BJ (cell line): Measurements from ENCODE around the gene PLAAT4. TPM values are rescaled to one million over a fixed set of nuclear protein-coding genes. Genes with fewer than 3 reads are reported as not detected.

ENCODE experiments used
- CTCF ChIA-PET: fragments of 350-600 bp; formaldehyde crosslinking; extraction: SDS; loops from one replicate; lab custom pipeline; 2021; ENCODE audit warnings: antibody characterized with exemption, inconsistent platforms; lab: Yijun Ruan, JAX
- POLR2A ChIA-PET: fragments of 300-600 bp; sonication (Branson Sonifier 250); formaldehyde crosslinking; extraction: SDS; loops from one replicate; lab custom pipeline; 2021; ENCODE audit warnings: antibody characterized with exemption; lab: Charles Lee
- DNase-seq: peaks from one replicate; pipeline ENCODE4 v3.0.0-alpha.2; 2011; ENCODE audit warnings: low read depth
- H3K27me3 ChIP-seq: 2 replicates; pipeline ENCODE4 v1.6.0; 2011; ENCODE audit warnings: low read length; ENCODE audit not compliant: control insufficient read depth, insufficient read depth
- H3K36me3 ChIP-seq: 2 replicates; pipeline ENCODE4 v1.5.1; 2011; ENCODE audit warnings: low read length; ENCODE audit not compliant: control insufficient read depth, insufficient read depth
- H3K4me3 ChIP-seq: 2 replicates; pipeline ENCODE4 v1.5.1; 2011; ENCODE audit warnings: low read depth, mild to moderate bottlenecking, control low read depth, low read length
- CTCF ChIP-seq: IDR thresholded peaks from 2 replicates; pipeline ENCODE4 v1.5.1; 2011; ENCODE audit warnings: low read depth, mild to moderate bottlenecking, control low read depth, inconsistent platforms, low read length, moderate library complexity; ENCODE audit not compliant: insufficient read depth
- polyA plus RNA-seq: library from polyadenylated mRNA; depleted of rRNA; stranded (reverse); fragments of >200 nt; gene quantifications from 2 replicates; pipeline ENCODE4 v1.2.3, GENCODE V29; 2011

The PLAAT4 gene
- polyA plus RNA-seq, 1 experiment = 7.1 TPM

GRCh38 chr11:63512816-63513215 is 23.8 kb upstream of the PLAAT4 start:
- POLR2A ChIA-PET = no interaction called here
- Histone ChIP-seq H3K4me3 (no peak overlapping the region), H3K36me3 (no peaks in the 10 kb centered on the region), H3K27me3 (peaks cover 4% of the 10 kb centered on the region; the same call in 1 of the 2 replicates)
- CTCF ChIA-PET = no interaction called here
- DNase-seq = no peak
- TF ChIP-seq CTCF = no peak

GRCh38 chr11:63516109-63516508 is 20.5 kb upstream of the PLAAT4 start:
- Histone ChIP-seq H3K27me3 (peaks cover 4% of the 10 kb centered on the region; the same call in 1 of the 2 replicates), H3K4me3 (no peak overlapping the region), H3K36me3 (no peaks in the 10 kb centered on the region)
- CTCF ChIA-PET = interaction anchor here (1.4 kb wide), 1 partner anchor 18 kb away, joined by 3 read pairs; no protein-coding TSS in a partner anchor
- no peak for TF ChIP-seq CTCF
- DNase-seq = no peak
- POLR2A ChIA-PET = no interaction called here

- ChIA-PET POLR2A (no interaction called here), CTCF (interaction anchor here (1.4 kb wide), 1 partner anchor 16 kb away, joined by 3 read pairs; no protein-coding TSS in a partner anchor)
- no peak for TF ChIP-seq CTCF
- DNase-seq = no peak
- no peaks in the 10 kb centered on the region for H3K36me3 ChIP-seq
- H3K27me3 ChIP-seq = peaks cover 4% of the 10 kb centered on the region; the same call in 1 of the 2 replicates
- H3K4me3 ChIP-seq = no peak overlapping the region
Measured at GRCh38 chr11:63517156-63517555, 19.5 kb upstream of the PLAAT4 start.

- Histone ChIP-seq H3K36me3 (no peaks in the 10 kb centered on the region), H3K27me3 (peaks cover 4% of the 10 kb centered on the region; the same call in 1 of the 2 replicates), H3K4me3 (no peak overlapping the region)
- ChIA-PET CTCF (interaction anchor here (1.6 kb wide), 1 partner anchor 38 kb away, joined by 3 read pairs; no protein-coding TSS in a partner anchor), POLR2A (interaction anchor here (0.6 kb wide), 1 partner anchor 661 kb away, joined by 3 read pairs; no protein-coding TSS in a partner anchor)
- DNase-seq = peak; percentile 15
- TF ChIP-seq CTCF = no peak
Measured at GRCh38 chr11:63518548-63518947, 18.1 kb upstream of the PLAAT4 start.

- ChIA-PET POLR2A (no interaction called here), CTCF (interaction anchor here (0.6 to 0.7 kb wide), 3 partner anchors 103 to 316 kb away, joined by 3 to 4 read pairs (median 3); no protein-coding TSS in a partner anchor)
- Histone ChIP-seq H3K4me3 (no peak overlapping the region), H3K36me3 (no peaks in the 10 kb centered on the region), H3K27me3 (no peaks in the 10 kb centered on the region; the same call in 1 of the 2 replicates)
- no peak for TF ChIP-seq CTCF
- no peak for DNase-seq
Measured at GRCh38 chr11:63520606-63521170, 15.9 kb upstream of the PLAAT4 start.
